ENCODE measurements around the gene PIWIL4.
"Not testable (repeated sequence)": the region's sequence is repeated elsewhere in the genome, so short reads cannot be mapped to it uniquely, and the experiment has no call there.

Gene PIWIL4

DNA sequence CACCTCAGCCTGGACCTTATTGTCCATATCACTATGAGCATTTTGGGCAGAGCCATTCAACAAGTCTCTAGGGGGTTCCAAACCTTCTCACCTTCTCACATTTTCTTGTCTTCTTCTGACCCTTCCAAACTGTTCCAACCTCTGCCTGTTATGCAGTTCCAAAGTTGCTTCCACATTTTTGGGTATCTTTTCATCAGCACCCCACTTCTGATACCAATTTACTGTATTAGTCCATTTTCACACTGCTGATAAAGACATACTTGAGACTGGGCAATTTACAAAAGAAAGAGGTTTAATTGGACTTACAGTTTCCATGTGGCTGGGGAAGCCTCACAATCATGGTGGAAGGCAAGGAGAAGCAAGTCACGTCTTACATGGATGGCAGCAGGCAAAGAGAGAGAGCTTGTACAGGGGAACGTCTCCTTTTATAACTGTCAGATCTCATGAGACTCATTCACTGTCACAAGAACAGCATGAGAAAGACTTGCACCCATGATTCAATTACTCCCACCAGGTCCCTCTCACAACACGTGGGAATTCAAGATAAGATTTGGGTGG, 59.9 kb downstream of the PIWIL4 start:
- not testable (repeated sequence) for H3K4me3 Mint-ChIP-seq; H3K9me3 Mint-ChIP-seq; H3K27ac Mint-ChIP-seq; DNase-seq; H3K27me3 Mint-ChIP-seq; H3K4me1 Mint-ChIP-seq; ATAC-seq; H3K36me3 Mint-ChIP-seq (ENCODE audit: low read depth)

GRCh38 chr11:94629741-94630140, 62.6 kb downstream of the PIWIL4 start:
- no peak for DNase-seq
- H3K27ac Mint-ChIP-seq: no peak overlapping the region
- ATAC-seq: no peak
- H3K4me3 Mint-ChIP-seq: no peak overlapping the region
- H3K36me3 Mint-ChIP-seq (ENCODE audit: low read depth): peaks cover 1% of the 10 kb centered on the region
- peaks cover 2% of the 10 kb centered on the region for H3K4me1 Mint-ChIP-seq
- H3K9me3 Mint-ChIP-seq: no peaks in the 10 kb centered on the region
- H3K27me3 Mint-ChIP-seq: peaks cover 5% of the 10 kb centered on the region

DNA sequence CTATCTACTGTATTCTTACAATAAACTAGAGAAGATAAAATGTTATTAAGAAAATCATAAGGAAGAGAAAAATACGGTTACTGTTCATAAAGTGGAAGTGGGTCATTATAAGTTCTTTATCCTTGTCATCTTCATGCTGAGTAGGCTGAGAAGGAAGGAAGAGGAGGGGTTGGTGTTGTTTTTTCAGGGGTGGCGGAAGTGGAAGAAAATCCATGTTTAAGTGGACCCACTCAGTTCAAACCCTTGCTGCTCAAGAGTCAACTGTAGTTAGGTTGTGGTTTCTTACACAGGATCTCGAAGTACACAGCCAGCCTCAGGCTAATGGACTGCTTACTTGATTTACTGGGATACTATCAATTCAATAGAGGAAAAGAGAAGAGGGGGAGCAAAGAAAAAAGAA, 63.1 kb downstream of the PIWIL4 start:
- H3K4me3 Mint-ChIP-seq: no peak overlapping the region
- H3K9me3 Mint-ChIP-seq: no peaks in the 10 kb centered on the region
- peaks cover 1% of the 10 kb centered on the region for H3K36me3 Mint-ChIP-seq (ENCODE audit: low read depth)
- H3K27ac Mint-ChIP-seq: no peak overlapping the region
- ATAC-seq: no peak
- peaks cover 2% of the 10 kb centered on the region for H3K4me1 Mint-ChIP-seq
- peaks cover 5% of the 10 kb centered on the region for H3K27me3 Mint-ChIP-seq
- DNase-seq: no peak

GRCh38 chr11:94632356-94632755, 65.2 kb downstream of the PIWIL4 start:
- ATAC-seq (no peak), DNase-seq (no peak)
- H3K27ac Mint-ChIP-seq: no peak overlapping the region
- no peaks in the 10 kb centered on the region for H3K36me3 Mint-ChIP-seq (ENCODE audit: low read depth)
- H3K27me3 Mint-ChIP-seq: no peaks in the 10 kb centered on the region
- H3K9me3 Mint-ChIP-seq: no peaks in the 10 kb centered on the region
- no peak overlapping the region for H3K4me3 Mint-ChIP-seq
- peaks cover 2% of the 10 kb centered on the region for H3K4me1 Mint-ChIP-seq

GRCh38 chr11:94635072-94635471, 67.9 kb downstream of the PIWIL4 start:
- no peak overlapping the region for H3K4me3 Mint-ChIP-seq
- no peak for DNase-seq
- no peaks in the 10 kb centered on the region for H3K36me3 Mint-ChIP-seq (ENCODE audit: low read depth)
- H3K27me3 Mint-ChIP-seq: no peaks in the 10 kb centered on the region
- H3K27ac Mint-ChIP-seq: no peak overlapping the region
- ATAC-seq: no peak
- H3K9me3 Mint-ChIP-seq: no peaks in the 10 kb centered on the region
- H3K4me1 Mint-ChIP-seq: peaks cover 11% of the 10 kb centered on the region

DNA sequence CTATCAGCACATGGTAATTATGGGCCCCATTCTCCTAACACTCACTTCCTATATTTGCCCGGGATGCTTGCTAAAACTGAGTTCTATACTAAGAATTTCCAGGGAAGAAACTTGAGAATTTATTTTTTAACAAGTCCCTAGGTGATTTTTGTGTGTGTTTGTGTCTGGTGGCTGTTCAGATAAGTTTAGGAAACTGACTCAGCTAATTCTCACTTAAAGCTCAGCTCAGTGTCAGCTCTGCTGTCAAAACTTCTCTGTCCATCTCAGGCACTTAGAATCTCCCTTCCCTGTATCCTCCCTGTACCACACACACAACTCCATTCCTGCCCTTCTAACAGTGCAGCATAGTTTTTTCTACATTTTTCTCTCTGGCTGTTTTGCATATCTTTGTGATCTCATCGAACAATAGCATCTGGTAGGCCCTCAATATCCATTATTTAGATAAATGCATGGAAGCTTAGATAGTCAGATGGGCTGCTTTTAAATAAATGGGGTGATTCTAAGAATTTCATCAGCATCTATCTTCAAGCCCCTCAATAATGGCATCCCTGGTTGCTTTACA, 69.3 kb downstream of the PIWIL4 start:
- Mint-ChIP-seq H3K9me3 (no peaks in the 10 kb centered on the region), H3K4me3 (no peak overlapping the region), H3K27ac (no peak overlapping the region), H3K27me3 (no peaks in the 10 kb centered on the region), H3K36me3 (ENCODE audit: low read depth) (no peaks in the 10 kb centered on the region), H3K4me1 (peaks cover 9% of the 10 kb centered on the region)
- no peak for DNase-seq
- ATAC-seq: no peak

GRCh38 chr11:94638301-94638901, 71.2 kb downstream of the PIWIL4 start:
- Mint-ChIP-seq H3K4me3 (no peak overlapping the region), H3K36me3 (ENCODE audit: low read depth) (no peaks in the 10 kb centered on the region), H3K9me3 (no peaks in the 10 kb centered on the region), H3K27me3 (no peaks in the 10 kb centered on the region), H3K4me1 (peaks cover 9% of the 10 kb centered on the region), H3K27ac (no peak overlapping the region)
- DNase-seq: no peak
- ATAC-seq: no peak

DNA sequence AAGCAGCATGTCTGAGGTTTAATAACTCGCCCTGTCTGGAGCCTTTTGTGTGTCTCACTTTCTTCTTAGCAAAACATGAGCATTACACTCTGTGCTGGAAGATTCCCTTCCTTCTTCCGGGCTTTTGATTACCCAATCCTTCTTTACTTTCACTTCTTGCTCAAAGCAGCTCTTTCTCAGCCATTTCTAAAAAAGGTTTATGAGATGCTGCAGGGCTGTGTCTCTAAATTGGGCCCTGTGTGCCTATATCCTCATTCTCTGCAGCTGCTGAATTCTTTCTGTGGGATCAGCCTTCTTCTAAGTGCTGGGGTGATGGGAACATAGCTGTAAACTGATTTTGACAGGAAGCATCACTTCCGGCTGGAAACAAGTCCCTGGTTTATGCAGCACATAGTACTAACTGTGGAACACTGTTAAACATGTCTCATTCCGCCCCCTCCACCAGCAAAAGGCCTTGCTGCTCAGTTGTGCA, 71.8 kb downstream of the PIWIL4 start:
- peaks cover 9% of the 10 kb centered on the region for H3K4me1 Mint-ChIP-seq
- no peaks in the 10 kb centered on the region for H3K27me3 Mint-ChIP-seq
- H3K36me3 Mint-ChIP-seq (ENCODE audit: low read depth): no peaks in the 10 kb centered on the region
- H3K27ac Mint-ChIP-seq: no peak overlapping the region
- H3K9me3 Mint-ChIP-seq: no peaks in the 10 kb centered on the region
- DNase-seq (no peak), ATAC-seq (no peak)
- no peak overlapping the region for H3K4me3 Mint-ChIP-seq

- no peak overlapping the region for H3K4me3 Mint-ChIP-seq
- no peaks in the 10 kb centered on the region for H3K9me3 Mint-ChIP-seq
- H3K27me3 Mint-ChIP-seq: no peaks in the 10 kb centered on the region
- no peak for DNase-seq
- no peak overlapping the region for H3K27ac Mint-ChIP-seq
- ATAC-seq: no peak
- peaks cover 9% of the 10 kb centered on the region for H3K4me1 Mint-ChIP-seq
- no peaks in the 10 kb centered on the region for H3K36me3 Mint-ChIP-seq (ENCODE audit: low read depth)
Measured at GRCh38 chr11:94639901-94640721, 72.9 kb downstream of the PIWIL4 start.

DNA sequence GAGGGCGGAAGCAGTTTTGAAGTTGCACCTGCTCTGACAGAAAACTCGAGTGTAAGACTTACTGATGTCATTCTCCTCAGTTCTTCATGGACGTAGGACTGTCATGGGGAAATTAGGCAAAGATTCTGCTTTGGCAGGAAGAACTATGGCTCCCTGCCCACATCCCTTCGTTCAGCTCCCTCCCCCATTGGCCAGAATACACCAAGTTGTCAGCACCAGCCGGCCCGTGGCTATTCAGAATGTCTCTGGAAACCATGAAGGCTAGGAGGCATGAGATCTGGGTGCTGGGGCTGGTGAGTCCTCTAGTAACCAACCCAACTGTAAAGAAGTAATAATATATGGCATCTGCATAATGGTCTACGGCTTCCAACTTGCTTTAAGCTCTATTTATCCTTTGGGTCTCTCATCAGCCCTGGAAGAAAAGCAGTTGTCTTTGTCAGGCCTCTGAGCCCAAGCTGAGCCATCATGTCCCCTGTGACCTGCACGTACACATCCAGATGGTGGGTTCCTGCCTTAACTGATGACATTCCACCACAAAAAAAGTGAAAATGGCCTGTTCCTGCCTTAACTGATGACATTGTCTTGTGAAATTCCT, 74.1 kb downstream of the PIWIL4 start:
- peaks cover 9% of the 10 kb centered on the region for H3K4me1 Mint-ChIP-seq
- no peaks in the 10 kb centered on the region for H3K27me3 Mint-ChIP-seq
- no peaks in the 10 kb centered on the region for H3K9me3 Mint-ChIP-seq
- no peaks in the 10 kb centered on the region for H3K36me3 Mint-ChIP-seq (ENCODE audit: low read depth)
- H3K4me3 Mint-ChIP-seq: no peak overlapping the region
- H3K27ac Mint-ChIP-seq: no peak overlapping the region
- no peak for ATAC-seq
- no peak for DNase-seq

DNA sequence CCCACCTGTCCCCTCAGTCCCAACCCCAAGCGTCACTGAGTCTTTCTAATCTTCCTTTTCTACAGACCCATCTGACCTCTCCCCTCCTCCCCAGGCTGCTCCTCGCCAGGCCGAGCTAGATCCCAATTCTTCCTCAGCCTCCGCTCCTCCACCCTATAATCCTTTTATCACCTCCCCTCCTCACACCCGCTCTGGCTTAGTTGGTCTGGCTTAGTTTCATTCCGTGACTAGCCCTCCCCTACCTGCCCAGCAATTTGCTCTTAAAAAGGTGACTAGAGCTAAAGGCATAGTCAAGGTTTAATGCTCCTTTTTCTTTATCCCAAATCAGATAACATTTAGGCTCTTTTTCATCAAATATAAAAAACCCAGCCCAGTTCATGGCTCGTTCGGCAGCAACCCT, 76.0 kb downstream of the PIWIL4 start:
- H3K4me1 Mint-ChIP-seq; H3K27ac Mint-ChIP-seq; H3K27me3 Mint-ChIP-seq; ATAC-seq; H3K4me3 Mint-ChIP-seq; DNase-seq; H3K9me3 Mint-ChIP-seq; H3K36me3 Mint-ChIP-seq (ENCODE audit: low read depth): not testable (repeated sequence)

GRCh38 chr11:94647926-94648325, 80.8 kb downstream of the PIWIL4 start:
- ATAC-seq (no peak), DNase-seq (no peak)
- no peak overlapping the region for H3K4me3 Mint-ChIP-seq

GRCh38 chr11:94648789-94649188, 81.6 kb downstream of the PIWIL4 start:
- no peaks in the 10 kb centered on the region for H3K4me1 Mint-ChIP-seq
- no peaks in the 10 kb centered on the region for H3K36me3 Mint-ChIP-seq (ENCODE audit: low read depth)
- H3K27ac Mint-ChIP-seq: no peak overlapping the region
- H3K27me3 Mint-ChIP-seq: no peaks in the 10 kb centered on the region
- ATAC-seq: no peak
- DNase-seq: no peak
- H3K4me3 Mint-ChIP-seq: no peak overlapping the region
- no peaks in the 10 kb centered on the region for H3K9me3 Mint-ChIP-seq

More at GRCh38 chr11:94647926-94648325, 80.8 kb downstream of the PIWIL4 start:
- Mint-ChIP-seq H3K36me3 (ENCODE audit: low read depth) (no peaks in the 10 kb centered on the region), H3K27me3 (no peaks in the 10 kb centered on the region), H3K9me3 (no peaks in the 10 kb centered on the region), H3K4me1 (no peaks in the 10 kb centered on the region), H3K27ac (no peak overlapping the region)

GRCh38 chr11:94649254-94649653, 82.1 kb downstream of the PIWIL4 start:
- DNase-seq (no peak), ATAC-seq (no peak)
- Mint-ChIP-seq H3K4me1 (no peaks in the 10 kb centered on the region), H3K27me3 (no peaks in the 10 kb centered on the region), H3K9me3 (no peaks in the 10 kb centered on the region), H3K36me3 (ENCODE audit: low read depth) (no peaks in the 10 kb centered on the region), H3K27ac (no peak overlapping the region), H3K4me3 (no peak overlapping the region)
